ENCODE measurements around the gene ZP1.

Gene ZP1

DNA sequence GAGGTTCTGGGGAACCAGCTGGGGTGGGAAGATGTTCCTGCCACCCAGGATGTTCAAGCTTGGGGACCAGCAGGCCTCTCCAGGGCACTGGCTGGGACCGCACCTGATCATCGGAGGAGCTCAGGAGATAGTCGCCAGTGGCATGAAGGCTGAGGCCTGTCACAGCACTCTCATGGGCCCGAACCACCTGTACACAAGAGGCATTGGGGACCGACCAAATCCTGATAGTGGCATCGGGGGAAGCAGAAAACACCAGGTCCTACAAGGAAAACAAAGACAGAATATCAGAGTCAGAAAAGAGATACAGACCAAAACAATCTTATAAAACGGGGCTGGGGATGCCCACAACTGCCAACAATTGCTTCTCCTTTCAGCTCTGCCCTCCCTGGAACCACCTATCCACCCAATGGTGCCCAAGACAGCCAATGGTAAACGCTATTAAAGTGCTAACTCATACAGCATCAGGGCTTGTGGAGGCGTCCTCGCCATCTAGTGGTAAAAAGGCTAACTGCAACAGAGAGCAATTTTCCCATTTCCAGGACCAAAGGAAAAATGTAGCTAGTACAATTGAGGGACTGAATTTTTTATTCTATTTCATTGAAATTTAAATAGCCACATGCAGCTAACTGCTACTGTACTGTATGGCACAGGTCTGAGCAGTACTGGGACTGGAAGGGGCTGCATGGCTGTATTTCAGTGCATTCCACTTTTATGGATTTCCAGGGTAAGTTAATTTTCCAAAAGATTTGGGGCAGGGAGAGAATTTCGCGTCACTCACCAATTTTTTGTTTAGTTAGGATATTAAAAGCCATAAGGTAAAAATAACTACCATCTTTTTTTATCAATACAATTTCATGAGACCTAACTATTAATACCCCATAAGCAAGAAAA is 31.9 kb downstream of the ZP1 start:
- DNase-seq (ENCODE audit: low read depth) = no peak
- no peak overlapping the region for H3K4me3 ChIP-seq (ENCODE audit: low read depth, low read length)
- TF ChIP-seq, protein P1, sequence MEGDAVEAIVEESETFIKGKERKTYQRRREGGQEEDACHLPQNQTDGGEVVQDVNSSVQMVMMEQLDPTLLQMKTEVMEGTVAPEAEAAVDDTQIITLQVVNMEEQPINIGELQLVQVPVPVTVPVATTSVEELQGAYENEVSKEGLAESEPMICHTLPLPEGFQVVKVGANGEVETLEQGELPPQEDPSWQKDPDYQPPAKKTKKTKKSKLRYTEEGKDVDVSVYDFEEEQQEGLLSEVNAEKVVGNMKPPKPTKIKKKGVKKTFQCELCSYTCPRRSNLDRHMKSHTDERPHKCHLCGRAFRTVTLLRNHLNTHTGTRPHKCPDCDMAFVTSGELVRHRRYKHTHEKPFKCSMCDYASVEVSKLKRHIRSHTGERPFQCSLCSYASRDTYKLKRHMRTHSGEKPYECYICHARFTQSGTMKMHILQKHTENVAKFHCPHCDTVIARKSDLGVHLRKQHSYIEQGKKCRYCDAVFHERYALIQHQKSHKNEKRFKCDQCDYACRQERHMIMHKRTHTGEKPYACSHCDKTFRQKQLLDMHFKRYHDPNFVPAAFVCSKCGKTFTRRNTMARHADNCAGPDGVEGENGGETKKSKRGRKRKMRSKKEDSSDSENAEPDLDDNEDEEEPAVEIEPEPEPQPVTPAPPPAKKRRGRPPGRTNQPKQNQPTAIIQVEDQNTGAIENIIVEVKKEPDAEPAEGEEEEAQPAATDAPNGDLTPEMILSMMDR (IDR thresholded peaks at IDR 0.05; ENCODE audit: low read depth, low read length, missing control alignments) = peak; percentile 93

DNA sequence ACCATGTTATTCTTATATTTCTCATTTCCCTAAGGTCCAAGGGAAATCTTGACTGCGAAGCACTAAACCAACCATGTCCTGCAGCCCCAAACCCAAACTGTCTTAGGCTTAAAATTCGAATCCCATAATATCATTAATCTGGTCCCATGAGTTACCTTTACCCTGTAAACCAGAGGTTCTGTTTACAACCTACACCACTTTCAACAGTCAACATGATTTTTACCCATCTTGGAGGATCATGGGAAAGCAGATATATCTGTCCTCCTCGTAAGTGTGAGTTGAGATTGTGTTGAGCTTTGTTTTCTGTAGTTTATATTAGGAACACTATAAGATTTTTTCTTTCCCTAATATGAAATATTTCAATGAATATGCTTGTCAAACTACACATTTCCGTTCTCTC is 32.6 kb downstream of the ZP1 start:
- no peak for DNase-seq (ENCODE audit: low read depth)
- H3K4me3 ChIP-seq (ENCODE audit: low read depth, low read length) = no peak overlapping the region
- TF ChIP-seq, protein P1 (IDR thresholded peaks at IDR 0.05; ENCODE audit: low read depth, low read length, missing control alignments) = no peak

DNA sequence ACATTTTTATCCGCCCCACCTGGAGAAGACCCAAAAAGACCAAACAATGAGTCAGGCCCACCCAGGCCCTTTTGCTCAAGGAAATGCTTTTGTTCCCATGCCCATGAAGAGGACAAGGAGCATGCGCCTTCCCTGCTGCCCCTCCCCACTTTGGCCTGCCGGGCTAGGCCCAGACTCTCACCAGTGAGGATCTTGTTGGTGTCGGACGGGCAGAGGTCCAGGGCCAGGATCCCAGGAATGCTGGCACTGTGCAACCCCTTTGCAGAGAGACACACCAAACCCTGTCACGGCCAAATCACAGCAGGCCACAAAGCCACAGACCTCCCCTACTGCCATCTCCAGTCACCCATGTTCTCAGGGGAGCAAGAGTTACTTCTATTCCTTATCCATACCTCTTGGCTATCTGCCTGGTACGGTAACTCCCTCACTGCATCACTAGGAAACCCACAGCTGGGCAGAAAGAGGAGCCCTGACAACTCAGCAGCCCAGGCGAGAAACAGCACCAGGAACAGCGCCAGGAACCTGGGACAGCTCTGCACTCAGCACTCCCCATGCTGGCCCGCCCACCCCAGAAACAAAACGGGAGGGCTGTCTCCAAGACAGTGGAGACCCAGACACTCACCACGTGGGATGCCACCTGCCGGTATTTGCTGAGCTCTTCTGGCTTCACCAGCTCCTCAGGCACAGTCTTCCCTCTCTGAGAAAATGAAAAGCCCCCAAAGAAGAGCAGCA is 33.5 kb downstream of the ZP1 start:
- H3K4me3 ChIP-seq (ENCODE audit: low read depth, low read length) = no peak overlapping the region
- TF ChIP-seq, protein P1 (IDR thresholded peaks at IDR 0.05; ENCODE audit: low read depth, low read length, missing control alignments) = no peak
- no peak for DNase-seq (ENCODE audit: low read depth)

DNA sequence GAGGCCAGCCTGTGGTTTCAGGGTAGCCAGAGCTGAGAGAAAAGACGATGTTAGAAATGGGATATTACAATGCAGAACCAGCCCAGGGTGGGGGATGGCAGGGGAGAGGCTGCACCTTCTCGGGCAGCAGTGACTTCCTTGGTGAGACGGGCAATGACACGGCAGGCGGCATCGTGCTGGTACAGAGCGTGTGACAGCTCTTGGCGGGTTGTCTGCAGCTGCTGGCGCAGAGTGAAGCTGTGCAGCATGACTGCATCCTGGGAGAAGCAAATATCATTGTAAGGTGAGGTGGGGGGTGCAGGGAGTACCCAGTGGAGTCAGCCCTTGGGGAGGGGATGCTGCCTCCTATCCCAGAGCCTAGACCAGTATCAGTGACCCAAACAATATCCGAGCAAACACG is 35.3 kb downstream of the ZP1 start:
- H3K4me3 ChIP-seq (ENCODE audit: low read depth, low read length) = no peak overlapping the region
- no peak for DNase-seq (ENCODE audit: low read depth)
- TF ChIP-seq, protein P1 (IDR thresholded peaks at IDR 0.05; ENCODE audit: low read depth, low read length, missing control alignments) = no peak

DNA sequence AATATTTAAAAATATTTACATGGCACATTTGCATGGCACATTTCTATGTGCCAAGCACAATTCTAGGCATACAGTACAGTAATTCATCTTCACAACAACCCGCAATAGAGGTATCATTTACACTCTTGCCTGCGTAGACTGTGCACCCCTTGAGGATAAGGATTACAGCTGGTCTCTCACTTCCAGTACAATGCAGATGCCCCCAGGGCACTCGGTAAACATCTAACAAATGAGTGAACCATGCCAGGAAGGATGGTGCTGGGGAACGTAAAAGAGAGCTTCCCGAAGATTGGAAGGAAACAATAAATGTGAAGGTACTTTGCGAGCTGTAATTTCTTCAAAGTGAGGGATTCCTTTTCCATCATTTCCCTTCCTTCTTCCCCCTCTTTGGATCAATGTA is 37.7 kb downstream of the ZP1 start:
- no peak for DNase-seq (ENCODE audit: low read depth)
- TF ChIP-seq, protein P1 (IDR thresholded peaks at IDR 0.05; ENCODE audit: low read depth, low read length, missing control alignments) = no peak
- H3K4me3 ChIP-seq (ENCODE audit: low read depth, low read length) = peak overlapping the region; percentile 87

DNA sequence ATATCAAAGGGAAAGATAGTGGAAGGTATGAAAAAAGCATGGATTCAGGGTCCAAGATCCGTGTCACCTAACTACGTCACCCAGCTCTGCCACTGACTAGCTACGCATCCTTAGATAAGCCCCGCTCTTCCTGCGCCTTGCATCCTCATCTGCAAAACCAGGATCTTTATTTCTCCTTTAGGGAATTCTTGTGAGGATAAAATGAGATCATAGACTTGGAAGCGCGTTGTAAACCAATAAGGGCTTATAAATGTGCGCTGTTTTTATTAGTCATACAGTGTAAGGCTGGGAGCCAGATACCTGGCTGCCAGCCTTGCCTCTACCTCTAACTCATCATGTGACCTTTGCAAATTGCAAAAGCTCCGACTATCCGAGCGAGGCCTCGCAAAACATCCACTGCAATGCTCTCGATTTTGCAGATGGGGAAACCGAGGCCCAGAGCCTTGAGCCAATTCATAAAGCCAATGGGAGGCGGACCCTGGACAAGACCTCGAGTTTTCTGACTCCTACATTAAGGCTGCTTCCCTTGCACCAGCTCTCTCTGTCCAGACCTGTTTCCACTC is 38.3 kb downstream of the ZP1 start:
- TF ChIP-seq, protein P1 (IDR thresholded peaks at IDR 0.05; ENCODE audit: low read depth, low read length, missing control alignments) = no peak
- H3K4me3 ChIP-seq (ENCODE audit: low read depth, low read length) = peak overlapping the region; percentile 87
- DNase-seq (ENCODE audit: low read depth) = no peak
